Neutrophil (primary cell): ENCODE data around the gene TRABD.

Source experiments
- H3K27ac ChIP-seq: fragments of 200-600 bp; sonication (generic); 2 replicates; pipeline ENCODE4 v1.5.1; 2016; ENCODE audit warnings: mild to moderate bottlenecking, moderate library complexity
- H3K27me3 ChIP-seq: fragments of 200-600 bp; sonication (generic); 2 replicates; pipeline ENCODE4 v1.6.0; 2016; ENCODE audit warnings: mild to moderate bottlenecking
- H3K36me3 ChIP-seq: fragments of 200-600 bp; sonication (generic); 2 replicates; pipeline ENCODE4 v1.5.1; 2017
- H3K4me1 ChIP-seq, 2 experiments: fragments of 200-600 bp in 1 of 2; sonication (generic) in 1 of 2; 1 replicate in 1 of 2; 2 replicates in 1 of 2; pipeline versions ENCODE4 v1.5.1 to v1.6.1; 2013 to 2016; ENCODE audit warnings: low read depth in 1 of 2, low read length in 1 of 2, mild to moderate bottlenecking in 1 of 2, moderate library complexity in 1 of 2; ENCODE audit not compliant: control insufficient read depth in 1 of 2, insufficient read depth in 1 of 2
- H3K4me3 ChIP-seq, 2 experiments: fragments of 200-600 bp in 1 of 2; sonication (generic) in 1 of 2; 1 replicate in 1 of 2; 2 replicates in 1 of 2; pipeline ENCODE4 v1.5.1; 2013 to 2016; ENCODE audit warnings: low read depth in 1 of 2, low read length in 1 of 2, mild to moderate bottlenecking in 1 of 2, moderate library complexity in 1 of 2
- H3K9me3 ChIP-seq: fragments of 200-600 bp; sonication (generic); 2 replicates; pipeline ENCODE4 v1.5.1; 2016
- CTCF ChIP-seq: fragments of 200-600 bp; sonication (generic); IDR thresholded peaks from 2 replicates; pipeline ENCODE4 v1.5.1; 2016; ENCODE audit warnings: antibody characterized with exemption

Gene TRABD

GRCh38 chr22:50207383-50208140 lies 21.8 kb downstream of the TRABD start:
- H3K4me3 ChIP-seq: no peak overlapping the region
- H3K36me3 ChIP-seq: peaks cover 66% of the 10 kb centered on the region
- peaks cover 39 to 49% of the 10 kb centered on the region in 2 experiments for H3K4me1 ChIP-seq
- peak overlapping the region; percentile 51 for H3K27ac ChIP-seq
- no peak for TF ChIP-seq CTCF
- no peaks in the 10 kb centered on the region for H3K9me3 ChIP-seq
- no peaks in the 10 kb centered on the region for H3K27me3 ChIP-seq

DNA sequence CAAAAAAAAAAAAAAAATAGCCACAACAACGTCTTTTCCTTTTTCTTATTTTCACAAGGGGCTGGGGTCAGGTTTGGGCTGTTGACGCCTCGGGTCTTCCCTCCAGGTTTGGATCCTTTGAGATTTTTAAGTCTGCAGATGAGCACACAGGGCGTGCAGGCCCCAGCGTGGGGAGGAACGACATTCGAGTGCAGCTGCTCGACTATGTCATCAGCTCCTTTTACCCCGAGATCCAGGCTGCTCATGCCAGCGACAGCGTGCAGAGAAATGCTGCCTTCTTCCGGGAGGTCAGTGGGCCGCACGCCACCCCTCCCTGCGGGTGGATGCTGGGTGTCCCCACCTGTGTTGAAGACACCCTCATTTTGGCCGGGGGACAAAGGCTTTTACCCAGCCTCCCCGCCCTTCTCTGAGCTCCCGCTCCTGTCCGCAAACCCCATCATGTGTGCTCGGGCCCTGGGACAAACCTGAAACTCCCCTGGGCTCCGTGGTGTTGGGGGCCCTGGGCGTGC lies 22.8 kb downstream of the TRABD start:
- no peaks in the 10 kb centered on the region for H3K27me3 ChIP-seq
- no peaks in the 10 kb centered on the region for H3K9me3 ChIP-seq
- H3K36me3 ChIP-seq: peaks cover 76% of the 10 kb centered on the region
- no peak overlapping the region for H3K4me3 ChIP-seq
- no peak overlapping the region for H3K27ac ChIP-seq
- peaks cover 37 to 39% of the 10 kb centered on the region in 2 experiments for H3K4me1 ChIP-seq
- TF ChIP-seq CTCF: no peak

DNA sequence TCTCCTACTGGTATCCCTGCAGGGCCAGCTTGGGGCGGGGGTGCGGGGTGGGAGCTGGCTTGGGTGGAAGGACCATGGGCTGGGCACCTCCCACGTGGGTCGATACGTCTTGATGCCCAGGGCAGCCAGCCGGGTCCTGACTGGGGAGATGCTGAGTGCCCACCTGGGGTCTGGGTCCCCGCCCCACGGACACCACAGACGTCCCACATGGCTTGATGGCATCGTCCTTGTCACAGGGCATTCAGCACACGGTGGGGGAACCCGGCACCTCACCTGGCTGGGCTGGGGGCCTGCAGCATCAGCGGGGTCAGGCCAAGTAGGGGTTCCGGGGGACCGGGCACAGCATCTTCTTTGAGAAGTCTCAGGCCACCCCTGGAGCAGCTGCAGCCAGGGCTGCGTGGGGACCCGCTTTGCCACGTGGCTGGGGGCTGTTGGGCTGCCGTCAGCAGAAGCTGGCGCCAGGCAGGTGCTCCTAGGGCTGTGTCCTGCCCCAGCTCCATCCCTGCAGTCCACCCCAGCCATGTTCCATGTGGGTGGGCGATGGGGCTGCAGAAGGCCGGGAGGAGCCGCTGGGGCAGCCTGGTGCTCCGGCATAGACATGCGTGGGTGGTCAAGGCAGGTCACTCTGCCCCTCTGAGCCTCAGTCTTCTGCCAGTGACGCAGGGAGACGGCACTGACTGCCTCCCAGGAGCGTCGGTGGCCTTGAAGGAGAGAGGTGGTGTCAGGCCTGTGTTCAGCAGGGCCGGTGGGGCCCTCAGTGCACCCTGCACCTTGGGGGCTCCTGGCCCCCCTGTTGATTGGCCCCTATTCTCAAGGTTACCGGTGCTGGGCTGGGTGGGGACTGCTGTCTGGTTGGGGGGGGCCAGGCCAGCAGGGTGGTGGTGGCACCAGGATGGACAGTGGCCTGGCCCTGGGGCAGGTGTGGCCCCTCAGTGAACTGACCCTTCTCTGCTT lies 23.5 kb downstream of the TRABD start:
- H3K4me1 ChIP-seq: peaks cover 31 to 37% of the 10 kb centered on the region in 2 experiments
- H3K9me3 ChIP-seq: no peaks in the 10 kb centered on the region
- H3K27me3 ChIP-seq: no peaks in the 10 kb centered on the region
- H3K4me3 ChIP-seq: no peak overlapping the region
- TF ChIP-seq CTCF: no peak
- peak overlapping the region; percentile 13 for H3K27ac ChIP-seq
- H3K36me3 ChIP-seq: peaks cover 83% of the 10 kb centered on the region

- TF ChIP-seq CTCF: peak; percentile 86
- Histone ChIP-seq H3K9me3 (no peaks in the 10 kb centered on the region), H3K27me3 (no peaks in the 10 kb centered on the region), H3K36me3 (peaks cover 90% of the 10 kb centered on the region), H3K4me1 (peaks cover 24 to 31% of the 10 kb centered on the region in 2 experiments), H3K27ac (peak overlapping the region; percentile 13), H3K4me3 (no peak overlapping the region)
Measured at GRCh38 chr22:50209893-50210292, 24.2 kb downstream of the TRABD start.

GRCh38 chr22:50210378-50211139 lies 24.8 kb downstream of the TRABD start:
- H3K36me3 ChIP-seq: peaks cover 96% of the 10 kb centered on the region
- no peak overlapping the region for H3K27ac ChIP-seq

More at GRCh38 chr22:50210378-50211139, 24.8 kb downstream of the TRABD start:
- Histone ChIP-seq H3K4me1 (peaks cover 21 to 26% of the 10 kb centered on the region in 2 experiments), H3K9me3 (no peaks in the 10 kb centered on the region), H3K27me3 (no peaks in the 10 kb centered on the region), H3K4me3 (no peak overlapping the region)
- no peak for TF ChIP-seq CTCF
